Stimulated activated CD8-positive, alpha-beta memory T cell treated with anti-CD3 and anti-CD28 coated beads, Interleukin-7, amount 100 ng/mL, for 48 hours (primary cell): ENCODE measurements around the gene SHC1.

Source experiments
- DNase-seq, 2 donors: peaks; one replicate each; pipeline ENCODE4 v3.0.0-alpha.2; 2020; ENCODE audit warnings: low read depth in 1 of 2; ENCODE audit errors: extremely low read depth in 1 of 2

SHC1 gene

GRCh38 chr1:154970631-154971340, at the start of gene SHC1:
Gene SHC1, minus strand, starts transcription at chr1:154970747. Its CDS starts 221 bp downstream, at chr1:154970526.
- DNase-seq = peak in 1 of 2 donors; percentile 41

GRCh38 chr1:155019377-155020245, 49.1 kb upstream of the SHC1 start:
- no peak for DNase-seq

GRCh38 chr1:155018617-155019348, 48.2 kb upstream of the SHC1 start:
- no peak for DNase-seq

GRCh38 chr1:155017946-155018316, 47.4 kb upstream of the SHC1 start:
- no peak for DNase-seq

GRCh38 chr1:155017041-155017945, 46.7 kb upstream of the SHC1 start:
- peak; percentile 86 to 87 for DNase-seq

GRCh38 chr1:155016231-155016831, 45.8 kb upstream of the SHC1 start:
- DNase-seq = no peak

GRCh38 chr1:155015527-155016230, 45.1 kb upstream of the SHC1 start:
- DNase-seq = no peak

GRCh38 chr1:155014709-155015508, 44.4 kb upstream of the SHC1 start:
- DNase-seq = no peak

- DNase-seq = no peak
These were observed 43.1 kb upstream of the SHC1 start for GRCh38 chr1:155013632-155014031.

GRCh38 chr1:155012776-155013602, 42.4 kb upstream of the SHC1 start:
- DNase-seq = no peak

- DNase-seq = no peak
These were observed 41.5 kb upstream of the SHC1 start for GRCh38 chr1:155012026-155012546.

- DNase-seq = no peak
These were observed 41.0 kb upstream of the SHC1 start for GRCh38 chr1:155011437-155012025.

GRCh38 chr1:155011004-155011416, 40.5 kb upstream of the SHC1 start:
- DNase-seq = no peak

GRCh38 chr1:155010211-155010918, 39.8 kb upstream of the SHC1 start:
- DNase-seq = no peak

GRCh38 chr1:155009742-155010141, 39.2 kb upstream of the SHC1 start:
- DNase-seq = no peak

- DNase-seq = no peak
These were observed 38.7 kb upstream of the SHC1 start for GRCh38 chr1:155009221-155009711.
